ENCODE data around the gene RSPO3. TPM values are rescaled to one million over a fixed set of nuclear protein-coding genes. Genes with fewer than 3 reads are reported as not detected.

RSPO3 gene
- total and polyA plus RNA-seq, 2 of the 13 experiments (the other 11 are each of a cell fraction or from before 2014, with no cell fraction given): not detected

- no peak for TF ChIP-seq MLXIP (CRISPR knock-in tag; IDR thresholded peaks at IDR 0.05; ENCODE audit: borderline replicate concordance)
Observed at GRCh38 chr6:127204281-127204680, 85.8 kb downstream of the RSPO3 start (continued).

DNA sequence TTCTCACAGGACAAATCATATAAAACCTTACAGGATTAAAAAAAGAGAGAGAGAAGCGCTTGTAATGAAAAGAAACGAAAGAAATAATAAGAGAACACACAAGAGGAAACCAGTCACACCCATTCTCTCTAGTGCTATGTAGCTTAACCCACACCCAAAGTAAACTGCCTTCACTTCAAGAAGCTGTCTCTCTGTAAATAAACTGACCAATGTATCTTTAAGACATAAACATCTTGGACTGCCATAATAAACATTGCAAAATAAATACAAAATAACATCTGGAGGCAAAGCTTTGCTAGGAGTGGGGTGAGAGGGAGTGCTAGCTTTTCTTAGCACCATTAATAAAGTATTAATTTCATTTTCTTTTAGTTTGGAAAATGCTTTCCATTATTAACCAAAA is 86.6 kb downstream of the RSPO3 start:
- intact Hi-C loops (cut with micrococcal nuclease; ENCODE audit: unreplicated experiment): no loop called here
- ChIA-PET CTCF (ENCODE audit: low intra/inter-chr PET ratio, low total read pairs) (no interaction called here), POLR2A (no interaction called here)
- no peaks in the 10 kb centered on the region for H3K79me2 ChIP-seq (ENCODE audit: insufficient read depth, low read length)
- H4K20me1 ChIP-seq (ENCODE audit: insufficient read depth, low read length): no peaks in the 10 kb centered on the region
- no peaks in the 10 kb centered on the region for H3K9me3 ChIP-seq (ENCODE audit: low read length)
- FAIRE-seq (no peak), DNase-seq (ENCODE audit: low spot score) (no peak), ATAC-seq (no peak)
- TF ChIP-seq CC2D1A (CRISPR knock-in tag; IDR thresholded peaks at IDR 0.05) (no peak), ZNF883 (CRISPR knock-in tag; IDR thresholded peaks at IDR 0.05; ENCODE audit: not compliant biosample characterization) (no peak), ZNF251 (CRISPR knock-in tag; IDR thresholded peaks at IDR 0.05) (no peak), ZFP36L2 (CRISPR knock-in tag; IDR thresholded peaks at IDR 0.05) (no peak), ZNF382 (CRISPR knock-in tag; IDR thresholded peaks at IDR 0.05; ENCODE audit: borderline replicate concordance) (no peak), ZNF790 (CRISPR knock-in tag; IDR thresholded peaks at IDR 0.05; ENCODE audit: borderline replicate concordance) (no peak), BCL6 (CRISPR knock-in tag; IDR thresholded peaks at IDR 0.05) (no peak), ONECUT2 (CRISPR knock-in tag; IDR thresholded peaks at IDR 0.05) (no peak), ZNF260 (CRISPR knock-in tag; IDR thresholded peaks at IDR 0.05; ENCODE audit: borderline replicate concordance, low read depth) (no peak), TOPORS (CRISPR knock-in tag; IDR thresholded peaks at IDR 0.05) (no peak), ZNF225 (CRISPR knock-in tag; IDR thresholded peaks at IDR 0.05) (no peak), TIGD3 (CRISPR knock-in tag; IDR thresholded peaks at IDR 0.05; ENCODE audit: borderline replicate concordance) (no peak), FUBP1 (CRISPR knock-in tag; IDR thresholded peaks at IDR 0.05; ENCODE audit: borderline replicate concordance) (no peak), SP2 (CRISPR knock-in tag; IDR thresholded peaks at IDR 0.05) (no peak), ZBTB42 (CRISPR knock-in tag; IDR thresholded peaks at IDR 0.05) (no peak), ZNF121 (CRISPR knock-in tag; IDR thresholded peaks at IDR 0.05) (no peak), ZNF326 (CRISPR knock-in tag; IDR thresholded peaks at IDR 0.05; ENCODE audit: borderline replicate concordance) (no peak), ELF1 (CRISPR knock-in tag; IDR thresholded peaks at IDR 0.05) (no peak), ATF1 (CRISPR knock-in tag; IDR thresholded peaks at IDR 0.05) (no peak)
- no peaks in the 10 kb centered on the region for H3K27me3 ChIP-seq (ENCODE audit: control insufficient read depth in 1 of 2, insufficient read depth in 2 of 2, low read length in 2 of 2)
- no TSS peak for BruUV-seq (replicated peaks)
- H3K4me3 ChIP-seq (replicated peaks in 1 of 3; ENCODE audit: insufficient read depth in 1 of 3, low read depth in 2 of 3, low read length in 3 of 3): no peak overlapping the region
- H2AFZ ChIP-seq (ENCODE audit: low read length): no peak overlapping the region
- 11% methylated on average over 2 of the region's 2 CpGs for WGBS (ENCODE audit: low lambda C conversion rate)
- no peak overlapping the region for H3K9ac ChIP-seq (ENCODE audit: insufficient read depth, low read depth, low read length)
- H3K4me2 ChIP-seq (ENCODE audit: low read depth, low read length): no peak overlapping the region
- in situ Hi-C loops (cut with HindIII; ENCODE audit: extremely low pct_ligation_motif_present, low pct_unique_long_range_greater_than_20kb): no loop called here
- H3K27ac ChIP-seq (ENCODE audit: extremely low read length, insufficient read depth, low read length): no peak overlapping the region
- H3K36me3 ChIP-seq (replicated peaks in 1 of 2; ENCODE audit: control insufficient read depth in 1 of 2, insufficient read depth in 2 of 2, low read length in 2 of 2): no peaks in the 10 kb centered on the region
- no peaks in the 10 kb centered on the region for H3K4me1 ChIP-seq (ENCODE audit: insufficient read depth, low read length)

Measured in HepG2 (cell line).